ENCODE data around the gene STAT2.
"Not testable (repeated sequence)": the region's sequence is repeated elsewhere in the genome, so short reads cannot be mapped to it uniquely, and the experiment has no call there.

The STAT2 gene

GRCh38 chr12:56362130-56363059 is 2.5 kb upstream of the STAT2 start, which contains the start of gene APOF:
Gene APOF, minus strand, starts transcription at chr12:56362857. Its CDS starts 112 bp downstream, at chr12:56362745.
- no peak for DNase-seq (ENCODE audit: low read depth)

- no peak for DNase-seq (ENCODE audit: low read depth)
Measured at GRCh38 chr12:56361487-56362129, 1.7 kb upstream of the STAT2 start.

- DNase-seq (ENCODE audit: low read depth) = no peak
Measured at GRCh38 chr12:56358836-56359532, 923 bp downstream of the STAT2 start.

DNA sequence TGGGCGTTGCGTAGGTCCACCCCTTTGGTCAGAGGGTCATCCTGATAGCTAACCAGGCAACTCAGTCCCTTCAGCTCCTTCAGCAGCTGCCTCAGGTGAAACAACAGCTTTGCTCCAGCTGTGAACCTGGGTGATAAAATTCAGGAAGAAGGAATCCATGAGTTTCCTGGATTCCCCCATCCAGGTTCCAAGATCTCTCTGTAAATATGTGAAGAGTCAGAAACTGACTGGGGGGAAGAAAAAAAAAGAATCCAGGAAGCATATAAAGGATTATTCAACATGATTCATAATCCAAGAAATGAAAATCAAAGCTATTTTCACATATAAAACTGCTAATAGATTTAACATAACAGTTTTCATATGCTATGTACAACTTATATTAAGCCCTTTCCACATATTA is 8.6 kb downstream of the STAT2 start:
- DNase-seq (ENCODE audit: low read depth) = no peak

GRCh38 chr12:56350662-56351061 is 9.2 kb downstream of the STAT2 start:
- DNase-seq (ENCODE audit: low read depth) = no peak

- DNase-seq (ENCODE audit: low read depth) = no peak
Measured at GRCh38 chr12:56348776-56349175, 11.1 kb downstream of the STAT2 start.

DNA sequence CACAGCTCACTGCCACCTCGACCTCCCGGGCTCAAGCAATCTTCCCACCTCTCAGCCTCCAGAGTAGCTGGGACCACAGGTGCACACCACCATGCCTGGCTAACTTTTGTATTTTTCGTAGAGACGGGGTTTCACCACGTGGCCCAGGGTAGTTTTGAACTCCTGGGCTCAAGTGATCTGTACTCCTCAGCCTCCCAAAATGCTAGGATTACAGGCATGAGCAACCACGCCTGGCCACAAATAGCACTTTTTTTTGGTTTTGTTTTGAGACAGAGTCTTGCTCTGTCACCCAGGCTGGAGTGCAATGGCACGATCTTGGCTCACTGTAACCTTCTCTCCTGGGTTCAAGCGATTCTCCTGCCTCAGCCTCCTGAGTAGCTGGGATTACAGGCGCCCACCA is 12.7 kb downstream of the STAT2 start:
- not testable (repeated sequence) for DNase-seq (ENCODE audit: low read depth)

GRCh38 chr12:56346675-56347074 is 13.2 kb downstream of the STAT2 start:
- DNase-seq (ENCODE audit: low read depth) = no peak

DNA sequence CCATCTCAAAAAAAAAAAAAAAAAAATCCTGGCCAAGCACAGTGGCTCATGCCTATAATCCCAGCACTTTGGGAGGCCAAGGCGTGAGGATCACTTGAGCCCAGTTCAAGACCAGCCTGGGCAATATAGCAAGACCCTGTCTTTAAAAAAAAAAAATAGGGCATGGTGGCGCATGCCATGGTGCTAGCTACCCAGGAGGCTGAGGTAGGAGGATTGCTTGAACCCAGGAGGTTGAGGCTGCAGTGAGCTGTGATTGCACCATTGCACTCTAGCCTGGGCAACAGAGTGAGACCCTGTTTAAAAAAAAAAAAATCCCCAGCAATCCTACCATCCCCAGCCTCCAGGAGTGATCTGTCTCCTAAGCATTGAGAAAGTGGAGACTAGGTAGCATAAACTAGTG is 17.6 kb downstream of the STAT2 start:
- DNase-seq (ENCODE audit: low read depth) = not testable (repeated sequence)

GRCh38 chr12:56341616-56342015 is 18.3 kb downstream of the STAT2 start:
- no peak for DNase-seq (ENCODE audit: low read depth)

DNA sequence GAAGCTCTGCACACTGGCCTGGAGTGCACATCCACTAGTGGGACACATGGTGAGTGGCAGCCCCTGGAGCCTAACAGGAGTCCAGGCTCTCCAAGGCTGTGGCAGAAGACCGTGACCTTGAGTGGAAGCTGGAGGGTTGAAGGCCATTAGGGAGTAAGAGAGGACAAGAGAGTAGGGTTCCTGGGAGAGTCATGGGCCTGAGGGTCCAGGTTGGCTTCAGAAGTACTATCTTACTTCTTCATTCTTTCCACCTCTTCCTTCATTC is 20.8 kb downstream of the STAT2 start:
- DNase-seq (ENCODE audit: low read depth) = no peak

DNA sequence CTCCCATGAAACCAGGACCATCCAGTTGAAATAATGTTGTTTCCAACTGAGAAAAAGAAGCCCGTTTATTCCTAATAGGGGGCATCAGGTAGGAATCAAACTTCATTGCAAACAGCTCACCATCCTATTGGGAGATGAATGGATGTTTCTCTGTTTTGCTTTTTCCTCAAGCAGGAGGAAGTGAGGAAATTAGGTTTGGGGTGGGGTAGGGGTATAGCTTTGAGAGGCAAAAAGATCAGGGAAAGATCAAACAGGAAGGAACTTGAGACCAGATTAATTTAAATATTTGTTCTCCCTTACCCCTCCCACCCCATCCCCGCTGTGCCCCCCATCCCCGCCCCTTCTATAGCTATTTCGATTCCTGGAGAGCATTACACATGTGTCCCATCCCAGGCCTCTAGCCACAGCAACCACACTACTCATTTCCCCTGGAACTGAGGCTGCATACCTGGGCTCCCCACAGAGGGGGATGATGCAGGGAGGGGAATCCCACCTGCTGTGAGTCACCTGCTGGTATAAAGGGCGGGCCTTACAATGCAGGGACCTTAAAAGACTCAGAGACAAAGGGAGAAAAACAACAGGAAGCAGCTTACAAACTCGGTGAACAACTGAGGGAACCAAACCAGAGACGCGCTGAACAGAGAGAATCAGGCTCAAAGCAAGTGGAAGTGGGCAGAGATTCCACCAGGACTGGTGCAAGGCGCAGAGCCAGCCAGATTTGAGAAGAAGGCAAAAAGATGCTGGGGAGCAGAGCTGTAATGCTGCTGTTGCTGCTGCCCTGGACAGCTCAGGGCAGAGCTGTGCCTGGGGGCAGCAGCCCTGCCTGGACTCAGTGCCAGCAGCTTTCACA is 21.4 kb downstream of the STAT2 start, which contains the start of gene IL23A:
Gene IL23A, plus strand, starts transcription at position 577 of the 850 bp plus-strand sequence. Its CDS starts 161 bp downstream, at position 738.
- DNase-seq (ENCODE audit: low read depth) = peak; percentile 79

GRCh38 chr12:56337753-56338251 is 22.1 kb downstream of the STAT2 start:
- DNase-seq (ENCODE audit: low read depth) = no peak

DNA sequence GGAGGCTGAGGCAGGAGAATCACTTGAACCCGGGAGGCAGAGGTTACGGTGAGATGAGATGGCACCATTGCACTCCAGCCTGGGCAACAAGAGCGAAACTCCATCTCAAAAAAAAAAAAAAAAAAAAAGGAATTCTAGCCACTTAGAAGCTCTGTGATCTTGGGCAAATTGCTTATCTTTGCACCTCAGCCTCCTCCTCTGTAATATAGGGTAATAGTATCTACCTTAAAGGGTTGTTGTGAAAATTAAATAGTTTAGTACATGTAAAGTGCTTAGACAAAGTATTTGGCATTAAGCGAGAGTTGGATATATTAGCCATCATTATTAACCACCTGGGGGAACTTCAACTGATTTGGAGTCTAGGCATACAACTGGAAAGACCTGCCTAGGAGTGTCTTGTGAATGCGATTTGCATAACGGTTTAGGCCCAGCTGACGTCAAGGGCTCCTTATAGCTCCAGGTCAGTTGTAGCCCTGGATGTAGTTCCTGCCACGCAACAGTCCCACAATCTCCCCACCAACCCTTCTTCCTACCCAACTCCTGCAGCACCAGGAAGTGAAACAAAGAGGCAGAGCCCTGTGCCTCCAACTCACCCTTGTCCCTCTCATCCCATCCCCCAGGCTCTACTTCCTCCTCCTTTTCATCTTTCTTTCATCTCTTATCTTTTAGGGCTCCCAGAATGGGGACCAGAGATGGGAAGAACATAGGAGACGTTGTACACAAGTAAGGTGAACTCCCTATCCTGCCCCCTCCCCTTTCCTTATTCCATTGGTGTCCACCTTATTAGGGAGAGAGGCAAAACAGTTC is 23.3 kb downstream of the STAT2 start:
- DNase-seq (ENCODE audit: low read depth) = no peak

DNA sequence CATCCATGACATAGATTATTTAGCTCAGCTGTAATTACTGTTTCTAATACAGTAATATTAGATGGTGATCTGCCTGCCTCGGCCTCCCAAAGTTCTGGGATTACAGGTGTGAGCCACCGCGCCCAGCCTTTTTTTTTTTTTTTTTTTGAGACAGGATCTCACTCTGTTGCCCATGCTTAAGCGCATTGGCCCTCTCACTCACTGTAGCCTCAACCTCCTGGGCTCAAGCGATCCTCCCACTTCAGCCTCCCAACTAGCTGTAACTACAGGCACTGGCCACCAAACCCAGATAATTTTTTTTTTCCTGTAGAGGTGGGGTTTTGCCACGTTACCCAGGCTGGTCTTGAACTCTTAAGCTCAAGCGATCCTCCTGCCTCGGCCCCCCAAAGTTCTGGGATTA is 24.4 kb downstream of the STAT2 start:
- not testable (repeated sequence) for DNase-seq (ENCODE audit: low read depth)

- DNase-seq (ENCODE audit: low read depth) = no peak
Measured at GRCh38 chr12:56334490-56334793, 25.5 kb downstream of the STAT2 start.

DNA sequence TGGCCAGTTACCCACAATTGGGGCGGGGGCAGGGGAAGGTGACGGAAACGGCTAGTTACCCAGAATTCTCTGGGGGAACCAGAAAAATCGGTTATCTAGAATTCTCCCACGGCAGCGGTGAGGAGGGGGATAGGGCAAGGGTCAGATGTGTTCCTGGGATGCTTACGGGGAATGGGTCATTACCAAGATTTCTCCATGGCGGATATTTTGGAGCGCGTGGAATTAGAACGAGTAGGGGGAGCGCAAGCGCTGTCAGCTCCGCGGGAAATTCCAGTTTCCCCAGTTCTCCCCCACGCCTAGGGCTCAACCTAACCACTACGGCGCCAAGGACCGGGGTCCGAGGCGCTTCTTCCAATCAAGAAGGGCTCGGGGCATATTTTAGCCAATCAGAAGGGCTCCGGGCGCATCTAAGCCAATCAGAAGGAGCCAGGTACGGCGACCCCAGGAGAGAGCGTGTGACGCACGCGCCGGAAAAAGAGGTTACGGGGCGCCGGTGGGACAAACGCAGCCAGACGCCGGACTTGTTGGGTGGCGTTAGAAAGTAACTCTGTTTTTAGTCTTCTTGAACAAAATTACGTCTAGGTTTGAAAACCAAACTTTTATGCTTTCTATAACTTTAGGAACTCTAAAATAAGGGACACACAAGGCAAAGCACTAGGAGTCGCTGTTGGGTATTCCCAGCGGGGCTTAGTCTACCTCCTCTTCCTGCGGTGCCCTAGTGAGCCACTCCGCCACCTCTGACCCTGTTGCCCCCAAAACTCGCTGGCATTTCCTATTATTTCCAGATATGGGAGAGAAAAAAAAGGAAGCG is 26.0 kb downstream of the STAT2 start, which contains the start of gene PAN2:
Gene PAN2, minus strand, starts transcription at position 322 of the 811 bp plus-strand sequence. CDS start 906 bp downstream, outside the sequence.
- peak; percentile 90 for DNase-seq (ENCODE audit: low read depth)

DNA sequence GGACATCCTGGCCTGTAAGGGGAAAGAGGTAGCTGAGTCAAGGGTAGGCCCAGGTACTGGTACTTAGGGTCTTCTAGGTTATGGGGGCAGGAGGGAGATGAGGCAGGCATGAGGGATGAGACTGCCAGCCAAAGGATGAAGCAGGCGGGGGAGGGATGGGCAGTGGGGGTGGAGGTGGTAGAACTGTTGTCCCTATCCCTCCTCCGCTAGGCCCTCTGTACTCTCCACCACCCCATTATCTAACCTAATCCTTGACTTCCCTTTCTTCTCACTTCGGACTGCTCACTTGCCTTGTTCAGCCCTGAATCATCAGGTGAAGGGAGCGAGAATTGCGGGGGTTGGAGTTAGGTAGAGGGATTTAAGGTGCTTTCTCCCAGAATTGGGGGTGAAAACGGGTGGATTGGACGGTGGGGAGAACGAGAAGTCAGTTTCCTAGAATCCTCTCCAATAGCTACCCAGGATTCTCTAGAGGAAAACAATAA is 26.7 kb downstream of the STAT2 start:
- DNase-seq (ENCODE audit: low read depth) = no peak

DNA sequence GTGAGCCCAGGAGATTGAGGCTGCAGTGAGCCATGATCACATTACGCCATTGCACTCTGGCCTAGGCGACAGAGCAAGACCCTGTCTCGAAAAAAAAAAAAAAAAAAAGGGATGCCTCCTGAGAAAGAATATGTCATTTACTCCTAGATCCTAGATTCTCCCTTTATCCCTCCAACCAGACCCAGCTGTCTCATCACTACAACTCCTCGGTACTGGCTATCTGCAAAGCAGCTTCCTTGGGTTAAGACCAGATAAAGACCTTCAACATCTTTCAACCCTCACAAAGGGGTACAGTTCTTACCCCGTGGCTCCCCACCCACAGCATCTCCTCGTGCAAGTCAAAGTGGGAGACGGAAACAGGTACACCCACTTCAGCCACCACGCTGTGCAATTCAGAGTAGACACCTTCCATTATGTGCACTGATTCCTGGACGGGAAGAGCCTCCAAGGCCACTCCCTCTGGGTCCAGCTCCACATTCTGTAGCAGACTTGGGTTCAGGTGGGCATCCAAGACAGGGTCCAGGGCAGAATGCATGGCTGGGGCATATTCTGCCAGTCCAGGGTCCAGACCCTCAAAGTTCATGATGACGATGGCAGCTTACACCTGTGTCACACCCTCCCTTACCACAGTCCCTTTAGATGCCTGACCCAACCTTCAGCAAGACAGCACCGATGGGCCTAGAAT is 27.3 kb downstream of the STAT2 start:
- DNase-seq (ENCODE audit: low read depth) = no peak

All from activated T-cell treated with anti-CD3 and anti-CD28 coated beads for 48 hours (primary cell).